Heart left ventricle (tissue), 13 donors: ENCODE data around the gene RNASE13.

Source experiments
- CTCF ChIP-seq, 12 donors: fragments of 200-600 bp; sonication (generic) in 4 of 12; IDR thresholded peaks; one replicate each; pipeline versions ENCODE4 v1.5.0 to v1.8.0; 2018 to 2022; ENCODE audit warnings: antibody characterized with exemption in 12 of 12, mild to moderate bottlenecking in 5 of 12
- POLR2A ChIP-seq, 2 donors: fragments of 450-650 bp; IDR thresholded peaks; one replicate each; pipeline ENCODE4 v1.6.1; 2017; ENCODE audit warnings: antibody characterized with exemption in 2 of 2, mild to moderate bottlenecking in 2 of 2, moderate library complexity in 2 of 2
- donor health status: ischemic (EF 13 %, LVEDD 7.1; RV severe dilation, severe dysfunction).
- donor health status: DM: no; HTN: yes; CAD: no.
- donor health status: DM: no; HTN: no; CAD: no.
- donor health status: ischemic (EF 25% LVEDD 6.9; RV normal size, moderate dysfunction).
- donor health status: ischemic (EF 25% LVEDD 5.7; RV mildly dilated, moderate dysfunction).
- donor health status: ischemic (EF 35%, LVEDD 5.7; RV mildly dilated, moderate dysfunction).
- donor health status: nonischemic (EF 11% LVEDD 7.7; RV severe dilation, severe dysfunction).
- donor health status: DM: yes; HTN: yes; CAD: no.
- donor health status: PGD.
- donor health status: ischemic (EF 29% LVEDD 5.4; RV normal size, mild dysfunction).
- donor health status: nonischemic (EF 23%, LVEDD 6.1; RV moderate dilation, normal function).

GRCh38 chr14:21041676-21042433, 7.2 kb upstream of the RNASE13 start, which contains the start of gene RNASE7:
- no peak for TF ChIP-seq CTCF (IDR thresholded peaks at IDR 0.05)
- no peak for TF ChIP-seq POLR2A (IDR thresholded peaks at IDR 0.05)
